Fibroblast of skin of right quadriceps (primary cell): ENCODE data around the gene C3orf52.

Experiments
- DNase-seq: peaks from one replicate; pipeline ENCODE4 v3.0.0-alpha.2; 2013

C3orf52 gene

GRCh38 chr3:112137781-112138180 lies 51.6 kb downstream of the C3orf52 start:
- DNase-seq: no peak

- DNase-seq: no peak
Measured at GRCh38 chr3:112138219-112138969, 52.2 kb downstream of the C3orf52 start.

GRCh38 chr3:112140584-112140983 lies 54.4 kb downstream of the C3orf52 start:
- DNase-seq: no peak

- DNase-seq: no peak
Measured at GRCh38 chr3:112141293-112141692, 55.1 kb downstream of the C3orf52 start.

- no peak for DNase-seq
Measured at GRCh38 chr3:112143251-112143650, 57.1 kb downstream of the C3orf52 start.

- no peak for DNase-seq
Measured at GRCh38 chr3:112143689-112144088, 57.5 kb downstream of the C3orf52 start.

GRCh38 chr3:112149136-112149535 lies 62.9 kb downstream of the C3orf52 start:
- DNase-seq: no peak

GRCh38 chr3:112167758-112168157 lies 81.6 kb downstream of the C3orf52 start:
- DNase-seq: no peak
